HEK293 (cell line): ENCODE results near the gene EFCAB12.

Source experiments
- CTCF ChIA-PET: fragments of 350-600 bp; formaldehyde crosslinking; extraction: SDS; loops from one replicate; lab custom pipeline; 2021; ENCODE audit warnings: antibody characterized with exemption; lab: Yijun Ruan, JAX
- POLR2A ChIA-PET: fragments of 300-600 bp; formaldehyde crosslinking; extraction: SDS; loops from one replicate; lab custom pipeline; 2020; ENCODE audit warnings: antibody characterized with exemption, inconsistent platforms; lab: Yijun Ruan, JAX
- H3K27ac ChIP-seq: fragments of 200-500 bp; sonication (Bioruptor generic); 2 replicates; pipeline ENCODE4 v1.5.1; 2014; ENCODE audit warnings: low read depth, low read length, control low read depth, inconsistent platforms; ENCODE audit errors: extremely low read depth
- H3K36me3 ChIP-seq, 2 experiments: fragments of 200-500 bp in 1 of 2; sonication (Bioruptor generic) in 1 of 2; 1 replicate in 1 of 2; 2 replicates in 1 of 2; pipeline ENCODE4 v1.5.1; 2014 to 2017; ENCODE audit warnings: inconsistent platforms in 2 of 2, low read length in 2 of 2; ENCODE audit not compliant: control insufficient read depth in 2 of 2, insufficient read depth in 1 of 2
- H3K4me1 ChIP-seq: fragments of 200-500 bp; sonication (Bioruptor generic); 2 replicates; pipeline ENCODE4 v1.5.1; 2014; ENCODE audit warnings: mild to moderate bottlenecking, low read length, inconsistent platforms; ENCODE audit not compliant: control insufficient read depth, insufficient read depth
- H3K4me3 ChIP-seq: 2 replicates; pipeline ENCODE4 v1.5.1; 2011; ENCODE audit warnings: low read depth, mild to moderate bottlenecking, control low read depth, low read length, moderate library complexity
- H3K9me3 ChIP-seq: fragments of 200-500 bp; sonication (Bioruptor generic); 2 replicates; pipeline ENCODE4 v1.5.1; 2014; ENCODE audit warnings: low read depth, low read length, inconsistent platforms; ENCODE audit not compliant: control insufficient read depth, insufficient read depth
- BCL11A ChIP-seq: fragments of 450-650 bp; formaldehyde crosslinking; IDR thresholded peaks from 2 replicates; pipeline ENCODE4 v1.5.1; 2016; ENCODE audit warnings: low read depth, missing biosample characterization, missing genetic modification characterization
- KLF8 ChIP-seq: fragments of 450-650 bp; formaldehyde crosslinking; IDR thresholded peaks from 2 replicates; pipeline ENCODE4 v1.5.1; 2016; ENCODE audit warnings: missing biosample characterization, missing genetic modification characterization
- MEIS1 ChIP-seq: sonication (generic); formaldehyde crosslinking; IDR thresholded peaks from 2 replicates; pipeline ENCODE4 v1.8.1; 2022; ENCODE audit warnings: missing genetic modification reagents, mild to moderate bottlenecking, borderline replicate concordance
- ZNF202 ChIP-seq: fragments of 450-650 bp; formaldehyde crosslinking; IDR thresholded peaks from 2 replicates; pipeline ENCODE4 v1.5.1; 2016; ENCODE audit warnings: missing biosample characterization, missing genetic modification characterization, borderline replicate concordance
- ZNF23 ChIP-seq: fragments of 450-650 bp; formaldehyde crosslinking; IDR thresholded peaks from 2 replicates; pipeline ENCODE4 v1.5.1; 2016; ENCODE audit warnings: missing biosample characterization, missing genetic modification characterization, borderline replicate concordance
- ZNF248 ChIP-seq: fragments of 450-650 bp; formaldehyde crosslinking; IDR thresholded peaks from 2 replicates; pipeline ENCODE4 v1.5.1; 2017; ENCODE audit warnings: missing biosample characterization, missing genetic modification characterization
- ZNF37A ChIP-seq: fragments of 450-650 bp; IDR thresholded peaks from 2 replicates; pipeline ENCODE4 v1.5.1; 2018; ENCODE audit warnings: missing biosample characterization, missing genetic modification characterization
- ZNF398 ChIP-seq: fragments of 450-650 bp; formaldehyde crosslinking; IDR thresholded peaks from 2 replicates; pipeline ENCODE4 v1.5.1; 2017; ENCODE audit warnings: missing biosample characterization, missing genetic modification characterization
- ZNF404 ChIP-seq: fragments of 450-650 bp; formaldehyde crosslinking; IDR thresholded peaks from 2 replicates; pipeline ENCODE4 v1.5.1; 2017; ENCODE audit warnings: missing biosample characterization, missing genetic modification characterization
- ZNF549 ChIP-seq: fragments of 450-650 bp; IDR thresholded peaks from 2 replicates; pipeline ENCODE4 v1.5.1; 2018; ENCODE audit warnings: missing biosample characterization, missing genetic modification characterization, mild to moderate bottlenecking, inconsistent platforms, moderate library complexity
- ZNF596 ChIP-seq: fragments of 450-650 bp; IDR thresholded peaks from 2 replicates; pipeline ENCODE4 v1.5.0; 2018; ENCODE audit warnings: missing biosample characterization, mild to moderate bottlenecking, missing genetic modification characterization, moderate library complexity
- ZNF623 ChIP-seq: fragments of 450-650 bp; formaldehyde crosslinking; IDR thresholded peaks from 2 replicates; pipeline ENCODE4 v1.5.1; 2016; ENCODE audit warnings: missing biosample characterization, missing genetic modification characterization
- ZNF654 ChIP-seq: fragments of 450-650 bp; formaldehyde crosslinking; IDR thresholded peaks from 2 replicates; pipeline ENCODE4 v1.5.1; 2016; ENCODE audit warnings: low read depth, missing biosample characterization, missing genetic modification characterization
- ZNF660 ChIP-seq: fragments of 450-650 bp; IDR thresholded peaks from 2 replicates; pipeline ENCODE4 v1.5.1; 2018; ENCODE audit warnings: missing biosample characterization, mild to moderate bottlenecking, missing genetic modification characterization
- ZNF670 ChIP-seq: fragments of 450-650 bp; formaldehyde crosslinking; IDR thresholded peaks from 2 replicates; pipeline ENCODE4 v1.5.1; 2016; ENCODE audit warnings: missing biosample characterization, missing genetic modification characterization, low read depth
- ZNF843 ChIP-seq: fragments of 450-650 bp; formaldehyde crosslinking; IDR thresholded peaks from 2 replicates; pipeline ENCODE4 v1.5.1; 2016; ENCODE audit warnings: missing biosample characterization, missing genetic modification characterization

Gene EFCAB12

GRCh38 chr3:129453732-129454131, 25.3 kb upstream of the EFCAB12 start:
- H3K9me3 ChIP-seq, result no peaks in the 10 kb centered on the region
- no peak overlapping the region for H3K4me3 ChIP-seq
- no peak for TF ChIP-seq ZNF596 (tag by site-specific recombination)
- no peak for TF ChIP-seq MEIS1
- no peak for TF ChIP-seq ZNF549 (tag by site-specific recombination)
- H3K4me1 ChIP-seq, result no peaks in the 10 kb centered on the region
- no peak overlapping the region for H3K27ac ChIP-seq
- POLR2A ChIA-PET, result interaction anchor here (0.6 kb wide), 1 partner anchor 180 kb away, joined by 3 read pairs; no protein-coding TSS in a partner anchor
- peaks cover 0 to 12% of the 10 kb centered on the region in 2 experiments; a peak in 2 of 3 replicates for H3K36me3 ChIP-seq
- CTCF ChIA-PET, result no interaction called here

GRCh38 chr3:129449279-129450115, 21.1 kb upstream of the EFCAB12 start:
- CTCF ChIA-PET, result no interaction called here
- TF ChIP-seq ZNF654 (tag by site-specific recombination), result no peak
- TF ChIP-seq ZNF660 (tag by site-specific recombination), result no peak
- no peak for TF ChIP-seq ZNF670 (tag by site-specific recombination)
- POLR2A ChIA-PET, result interaction anchor here (2.3 kb wide), 1 partner anchor 10 kb away, joined by 8 read pairs; the partner anchor contains the start of genes IFT122 and MBD4
- Histone ChIP-seq H3K36me3 (peaks cover 0 to 7% of the 10 kb centered on the region in 2 experiments; a peak in 1 of 3 replicates), H3K27ac (no peak overlapping the region), H3K4me1 (no peaks in the 10 kb centered on the region), H3K9me3 (no peaks in the 10 kb centered on the region), H3K4me3 (no peak overlapping the region)

DNA sequence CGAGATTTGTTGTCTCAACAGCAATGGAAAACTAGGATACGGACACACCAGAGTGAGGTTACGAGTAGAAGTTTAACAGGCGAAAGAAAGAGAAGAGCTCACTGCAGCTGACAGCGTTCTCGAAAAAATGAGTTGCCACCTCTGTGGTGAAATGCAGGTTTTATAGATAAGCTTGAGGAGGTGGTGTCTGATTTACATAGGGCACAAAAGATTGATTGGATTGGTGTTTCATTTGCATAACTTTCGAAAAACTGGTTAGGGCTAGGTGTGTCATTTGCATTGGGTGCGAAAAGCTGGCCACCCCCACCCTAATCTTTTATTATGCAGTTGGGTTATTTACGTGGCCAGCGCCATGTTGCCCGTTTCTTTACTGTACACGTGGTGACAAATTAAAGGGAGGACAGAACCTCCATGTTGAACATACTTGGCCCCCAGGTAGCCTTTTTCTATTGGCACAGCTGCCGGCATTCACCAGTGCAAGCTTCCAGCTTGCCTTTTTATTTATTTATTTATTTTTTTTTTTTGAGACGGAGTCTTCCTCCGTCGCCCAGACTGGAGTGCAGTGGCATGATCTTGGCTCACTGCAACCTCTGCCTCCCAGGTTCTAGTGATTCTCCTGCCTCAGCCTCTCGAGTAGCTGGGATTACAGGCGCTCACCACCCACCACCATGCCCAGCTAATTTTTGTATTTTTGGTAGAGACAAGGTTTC, 19.9 kb upstream of the EFCAB12 start:
- POLR2A ChIA-PET, result interaction anchor here (2.3 kb wide), 1 partner anchor 8 kb away, joined by 8 read pairs; the partner anchor contains the start of genes IFT122 and MBD4
- peaks cover 0 to 6% of the 10 kb centered on the region in 2 experiments; a peak in 1 of 3 replicates for H3K36me3 ChIP-seq
- H3K4me1 ChIP-seq, result no peaks in the 10 kb centered on the region
- no peak overlapping the region for H3K4me3 ChIP-seq
- no peak overlapping the region for H3K27ac ChIP-seq
- TF ChIP-seq ZNF23 (tag by site-specific recombination) (no peak), ZNF202 (tag by site-specific recombination) (no peak)
- no peaks in the 10 kb centered on the region for H3K9me3 ChIP-seq
- CTCF ChIA-PET, result interaction anchor here (0.5 kb wide), 1 partner anchor 93 kb away, joined by 3 read pairs; no protein-coding TSS in a partner anchor

- H3K36me3 ChIP-seq, result no peaks in the 10 kb centered on the region
- no peak for TF ChIP-seq BCL11A (tag by site-specific recombination)
- TF ChIP-seq KLF8, result no peak
- TF ChIP-seq ZNF843 (tag by site-specific recombination), result no peak
- TF ChIP-seq ZNF404 (tag by site-specific recombination), result no peak
- no peak for TF ChIP-seq ZNF37A
- no peak for TF ChIP-seq ZNF248
- H3K4me1 ChIP-seq, result no peaks in the 10 kb centered on the region
- ChIA-PET POLR2A (no interaction called here), CTCF (no interaction called here)
- H3K9me3 ChIP-seq, result no peaks in the 10 kb centered on the region
- H3K27ac ChIP-seq, result no peak overlapping the region
- H3K4me3 ChIP-seq, result no peak overlapping the region
These were observed 18.5 kb upstream of the EFCAB12 start for GRCh38 chr3:129446926-129447325.

DNA sequence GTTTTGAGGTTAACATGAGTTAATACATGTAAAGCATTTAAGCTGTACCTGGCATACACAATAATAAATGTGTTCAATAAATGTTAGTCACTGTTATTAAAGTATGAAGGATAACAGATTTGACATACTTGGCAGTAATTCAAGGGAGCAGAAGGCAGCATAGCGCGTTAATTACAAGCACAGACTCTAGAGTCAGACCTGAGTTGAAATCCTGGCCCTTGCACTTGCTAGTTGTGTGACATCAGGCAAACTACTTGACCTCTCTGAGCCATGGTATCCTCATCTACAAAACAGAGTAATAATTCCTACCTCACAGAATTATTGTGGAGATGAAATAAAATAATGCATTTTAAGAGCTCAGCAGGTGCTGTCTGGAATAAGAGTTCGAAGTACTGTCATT, 17.0 kb upstream of the EFCAB12 start:
- TF ChIP-seq ZNF623 (tag by site-specific recombination) (peak; percentile 30; the same call in 1 of the 2 replicates), ZNF398 (no peak)
- ChIA-PET POLR2A (no interaction called here), CTCF (no interaction called here)
- Histone ChIP-seq H3K27ac (no peak overlapping the region), H3K4me1 (0 out of 2 replicates have a peak, but pooled peaks cover 4% of the 10 kb centered on the region), H3K9me3 (no peaks in the 10 kb centered on the region), H3K36me3 (no peaks in the 10 kb centered on the region), H3K4me3 (no peak overlapping the region)
